Measurements from ENCODE around the gene IL6ST. TPM values are rescaled to one million over a fixed set of nuclear protein-coding genes. Genes with fewer than 3 reads are reported as not detected.
"Not testable (repeated sequence)": the region's sequence is repeated elsewhere in the genome, so short reads cannot be mapped to it uniquely, and the experiment has no call there.

The IL6ST gene
- total and polyA plus RNA-seq, 2 donors from 2014 or later: 39.2 to 378 TPM

DNA sequence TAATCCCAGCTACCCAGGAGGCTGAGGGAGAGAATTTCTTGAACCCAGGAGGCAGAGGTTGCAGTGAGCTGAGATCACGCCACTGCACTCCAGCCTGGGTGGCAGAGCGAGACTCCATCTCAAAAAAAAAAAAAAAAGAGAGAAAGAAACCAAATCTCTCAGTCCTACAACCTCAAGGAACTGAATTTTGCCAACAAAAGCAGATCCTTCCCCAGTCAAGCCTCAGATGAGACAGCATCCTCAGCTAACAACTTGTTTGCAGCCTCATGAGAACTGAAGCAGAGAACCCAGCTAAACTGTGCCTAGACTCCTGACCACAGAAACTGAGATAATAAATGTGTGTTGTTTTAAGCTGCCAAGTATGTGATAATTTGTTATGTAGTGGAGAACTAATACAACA is 7.5 kb upstream of the IL6ST start:
- FAIRE-seq: no peak

DNA sequence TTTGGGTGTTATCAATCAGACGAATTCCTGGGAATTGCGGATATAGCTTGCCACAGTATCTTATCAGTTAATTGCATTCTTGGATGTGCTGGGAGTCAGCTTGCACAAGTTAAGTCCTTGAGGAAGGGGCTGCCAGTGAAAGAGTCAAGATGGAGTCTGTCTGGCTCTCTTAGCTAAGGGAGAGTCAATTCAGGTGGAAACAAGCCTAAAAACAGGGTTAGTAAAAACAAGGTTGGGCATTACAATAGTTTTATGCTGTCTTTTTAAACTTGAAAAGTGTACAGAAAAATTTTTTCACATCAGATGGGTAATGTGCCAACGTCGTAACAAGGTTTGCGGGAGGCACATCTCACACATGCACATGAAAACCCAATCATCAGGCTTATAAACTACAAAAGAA is 5.5 kb upstream of the IL6ST start:
- FAIRE-seq; H3K27ac ChIP-seq (ENCODE audit: low read depth in 2 of 2, low read length in 2 of 2); H3K9me3 ChIP-seq (ENCODE audit: control insufficient read depth in 2 of 3, insufficient read depth in 1 of 3, low read length in 3 of 3); H3K4me1 ChIP-seq (ENCODE audit: control insufficient read depth in 2 of 3, insufficient read depth in 2 of 3, low read depth in 1 of 3, low read length in 3 of 3); H3K9ac ChIP-seq (ENCODE audit: low read length in 3 of 3); H3K36me3 ChIP-seq (ENCODE audit: control insufficient read depth in 2 of 3, insufficient read depth in 3 of 3, low read length in 3 of 3); intact Hi-C loops (cut with DNase I); H3K4me3 ChIP-seq (ENCODE audit: low read length in 3 of 3); H3K27me3 ChIP-seq (ENCODE audit: control insufficient read depth, insufficient read depth, low read length); DNase-seq: not testable (repeated sequence)

More for the DNA sequence above, 7.5 kb upstream of the IL6ST start:
- no peak overlapping the region for H3K9ac ChIP-seq (ENCODE audit: low read length in 3 of 3)
- no peaks in the 10 kb centered on the region for H3K27me3 ChIP-seq (ENCODE audit: control insufficient read depth, insufficient read depth, low read length)
- no peaks in the 10 kb centered on the region for H3K36me3 ChIP-seq (ENCODE audit: control insufficient read depth in 2 of 3, insufficient read depth in 3 of 3, low read length in 3 of 3)
- H3K27ac ChIP-seq (ENCODE audit: low read depth in 2 of 2, low read length in 2 of 2): no peak overlapping the region
- TF ChIP-seq, protein P1, sequence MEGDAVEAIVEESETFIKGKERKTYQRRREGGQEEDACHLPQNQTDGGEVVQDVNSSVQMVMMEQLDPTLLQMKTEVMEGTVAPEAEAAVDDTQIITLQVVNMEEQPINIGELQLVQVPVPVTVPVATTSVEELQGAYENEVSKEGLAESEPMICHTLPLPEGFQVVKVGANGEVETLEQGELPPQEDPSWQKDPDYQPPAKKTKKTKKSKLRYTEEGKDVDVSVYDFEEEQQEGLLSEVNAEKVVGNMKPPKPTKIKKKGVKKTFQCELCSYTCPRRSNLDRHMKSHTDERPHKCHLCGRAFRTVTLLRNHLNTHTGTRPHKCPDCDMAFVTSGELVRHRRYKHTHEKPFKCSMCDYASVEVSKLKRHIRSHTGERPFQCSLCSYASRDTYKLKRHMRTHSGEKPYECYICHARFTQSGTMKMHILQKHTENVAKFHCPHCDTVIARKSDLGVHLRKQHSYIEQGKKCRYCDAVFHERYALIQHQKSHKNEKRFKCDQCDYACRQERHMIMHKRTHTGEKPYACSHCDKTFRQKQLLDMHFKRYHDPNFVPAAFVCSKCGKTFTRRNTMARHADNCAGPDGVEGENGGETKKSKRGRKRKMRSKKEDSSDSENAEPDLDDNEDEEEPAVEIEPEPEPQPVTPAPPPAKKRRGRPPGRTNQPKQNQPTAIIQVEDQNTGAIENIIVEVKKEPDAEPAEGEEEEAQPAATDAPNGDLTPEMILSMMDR (IDR thresholded peaks at IDR 0.05; ENCODE audit: borderline replicate concordance, extremely low read depth, insufficient read depth): no peak
- peaks cover 0 to 5% (median 0%) of the 10 kb centered on the region in 3 donors for H3K9me3 ChIP-seq (ENCODE audit: control insufficient read depth in 2 of 3, insufficient read depth in 1 of 3, low read length in 3 of 3)
- no peak overlapping the region for H3K4me3 ChIP-seq (ENCODE audit: low read length in 3 of 3)
- no peak for DNase-seq
- no peaks in the 10 kb centered on the region for H3K4me1 ChIP-seq (ENCODE audit: control insufficient read depth in 2 of 3, insufficient read depth in 2 of 3, low read depth in 1 of 3, low read length in 3 of 3)
- intact Hi-C loops (cut with DNase I): no loop called here

DNA sequence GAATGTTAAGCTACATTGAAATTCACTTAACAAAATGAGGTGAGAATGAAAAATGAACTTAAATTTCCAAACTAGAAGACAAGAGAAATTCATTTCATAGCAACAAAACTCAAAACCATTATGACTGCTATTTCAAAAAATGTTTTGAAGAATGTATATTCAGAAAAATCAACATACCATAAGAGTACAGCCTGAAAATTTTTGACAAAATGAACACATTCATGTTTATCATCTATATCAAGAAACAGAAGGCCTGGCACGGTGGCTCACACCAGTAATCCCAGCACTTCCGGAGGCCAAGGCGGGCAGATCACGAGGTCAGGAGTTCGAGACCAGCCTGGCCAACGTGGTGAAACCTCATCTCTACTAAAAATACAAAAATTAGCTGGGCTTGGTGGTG is 4.2 kb upstream of the IL6ST start:
- intact Hi-C loops (cut with DNase I): no loop called here
- no peak overlapping the region for H3K9ac ChIP-seq (ENCODE audit: low read length in 3 of 3)
- H3K4me3 ChIP-seq (ENCODE audit: low read length in 3 of 3): no peak overlapping the region
- FAIRE-seq: no peak
- H3K36me3 ChIP-seq (ENCODE audit: control insufficient read depth in 2 of 3, insufficient read depth in 3 of 3, low read length in 3 of 3): no peaks in the 10 kb centered on the region
- TF ChIP-seq, protein P1 (IDR thresholded peaks at IDR 0.05; ENCODE audit: borderline replicate concordance, extremely low read depth, insufficient read depth): no peak
- peaks cover 0 to 5% (median 0%) of the 10 kb centered on the region in 3 donors for H3K9me3 ChIP-seq (ENCODE audit: control insufficient read depth in 2 of 3, insufficient read depth in 1 of 3, low read length in 3 of 3)
- no peak for DNase-seq
- H3K4me1 ChIP-seq (ENCODE audit: control insufficient read depth in 2 of 3, insufficient read depth in 2 of 3, low read depth in 1 of 3, low read length in 3 of 3): peaks cover 0 to 8% (median 0%) of the 10 kb centered on the region in 3 donors
- H3K27ac ChIP-seq (ENCODE audit: low read depth in 2 of 2, low read length in 2 of 2): no peak overlapping the region
- H3K27me3 ChIP-seq (ENCODE audit: control insufficient read depth, insufficient read depth, low read length): no peaks in the 10 kb centered on the region

DNA sequence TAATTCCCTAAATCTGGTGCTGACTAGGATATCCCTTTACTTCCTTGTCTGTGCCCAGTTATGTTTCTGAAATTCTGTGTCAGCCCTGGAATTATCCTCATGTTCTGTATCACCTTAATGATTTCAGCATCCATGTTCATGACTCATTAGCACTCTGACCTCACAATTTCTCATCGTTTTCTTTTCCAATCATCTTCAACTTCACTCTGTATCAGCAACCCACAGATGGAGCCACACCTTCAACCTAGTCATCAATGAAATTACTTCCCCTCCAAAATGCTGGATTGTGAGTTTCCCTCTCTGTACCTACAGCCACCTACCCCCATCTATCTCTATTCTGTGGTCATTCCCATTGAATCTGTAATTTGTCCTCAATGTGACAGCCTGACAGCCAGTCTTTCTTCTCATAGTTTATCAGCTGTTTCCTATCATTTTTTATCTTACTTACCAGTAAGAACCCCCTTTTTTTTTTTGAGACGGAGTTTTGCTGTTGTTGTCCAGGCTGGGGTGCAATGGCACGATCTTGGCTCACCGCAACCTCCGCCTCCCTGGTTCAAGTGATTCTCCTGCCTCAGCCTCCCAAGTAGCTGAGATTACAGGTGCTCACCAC is 3.1 kb upstream of the IL6ST start:
- H3K27ac ChIP-seq (ENCODE audit: low read depth in 2 of 2, low read length in 2 of 2): no peak overlapping the region
- H3K9ac ChIP-seq (ENCODE audit: low read length in 3 of 3): no peak overlapping the region
- H3K4me3 ChIP-seq (ENCODE audit: low read length in 3 of 3): no peak overlapping the region
- no peaks in the 10 kb centered on the region for H3K27me3 ChIP-seq (ENCODE audit: control insufficient read depth, insufficient read depth, low read length)
- DNase-seq: no peak
- H3K9me3 ChIP-seq (ENCODE audit: control insufficient read depth in 2 of 3, insufficient read depth in 1 of 3, low read length in 3 of 3): peaks cover 0 to 5% (median 0%) of the 10 kb centered on the region in 3 donors
- TF ChIP-seq, protein P1 (IDR thresholded peaks at IDR 0.05; ENCODE audit: borderline replicate concordance, extremely low read depth, insufficient read depth): no peak
- peaks cover 0 to 8% (median 0%) of the 10 kb centered on the region in 3 donors for H3K4me1 ChIP-seq (ENCODE audit: control insufficient read depth in 2 of 3, insufficient read depth in 2 of 3, low read depth in 1 of 3, low read length in 3 of 3)
- intact Hi-C loops (cut with DNase I): no loop called here
- FAIRE-seq: no peak
- no peaks in the 10 kb centered on the region for H3K36me3 ChIP-seq (ENCODE audit: control insufficient read depth in 2 of 3, insufficient read depth in 3 of 3, low read length in 3 of 3)

Measured in kidney (tissue), 14 donors.